Activated B cell treated with CpG ODN at 0.5 μM for 24 hours (primary cell): ENCODE results near the gene GCGR. TPM values are rescaled to one million over a fixed set of nuclear protein-coding genes. Genes with fewer than 3 reads are reported as not detected.

ENCODE experiments used
- ATAC-seq: fragments of 200-7000 bp; cut with Tn5 transposase; one replicate; pipeline ENCODE4 v1.10.0; 2021; ENCODE audit warnings: low read depth, mild to moderate bottlenecking, moderate library complexity
- CTCF ChIA-PET: fragments of 350-600 bp; sonication (Branson Sonifier 250); formaldehyde crosslinking; loops from one replicate; lab custom pipeline; 2021; ENCODE audit warnings: antibody characterized with exemption; lab: Charles Lee
- POLR2A ChIA-PET: fragments of 350-600 bp; sonication (Branson Sonifier 250); formaldehyde crosslinking; loops from one replicate; lab custom pipeline; 2021; ENCODE audit warnings: antibody characterized with exemption; lab: Charles Lee
- DNase-seq: peaks from one replicate; pipeline ENCODE4 v3.0.0; 2022
- H3K27ac Mint-ChIP-seq: one replicate; pipeline ENCODE4 v1.8.0; 2020; ENCODE audit warnings: mixed read lengths
- H3K27me3 Mint-ChIP-seq: one replicate; pipeline ENCODE4 v1.8.0; 2021; ENCODE audit warnings: mixed read lengths
- H3K36me3 Mint-ChIP-seq: one replicate; pipeline ENCODE4 v1.8.0; 2021; ENCODE audit warnings: low read depth, mixed read lengths
- H3K4me1 Mint-ChIP-seq: one replicate; pipeline ENCODE4 v1.8.0; 2021; ENCODE audit warnings: mixed read lengths
- H3K4me3 Mint-ChIP-seq: one replicate; pipeline ENCODE4 v1.8.0; 2020; ENCODE audit warnings: mild to moderate bottlenecking, mixed read lengths
- H3K9me3 Mint-ChIP-seq: one replicate; pipeline ENCODE4 v1.8.0; 2020; ENCODE audit warnings: mixed read lengths
- CTCF ChIP-seq: fragments of 200-600 bp; IDR thresholded peaks from one replicate; pipeline ENCODE4 v1.8.0; 2022; ENCODE audit warnings: antibody characterized with exemption, mild to moderate bottlenecking
- intact Hi-C: fragments of 100-400 bp; cut with micrococcal nuclease; formaldehyde crosslinking; loops from one replicate; pipeline ENCODE4 v1.15.1; 2024
- total RNA-seq: library from RNA; stranded (reverse); gene quantifications from 2 replicates; pipeline ENCODE4 v1.2.3, GENCODE V29; 2022

GCGR gene
- total RNA-seq, 1 donor from 2014 or later, result 0.20 TPM

- CTCF ChIA-PET, result no interaction called here
- POLR2A ChIA-PET, result interaction anchor here (0.6 to 3.9 kb wide), 19 partner anchors 10 to 1596 kb away, joined by 3 to 77 read pairs (median 5); partner anchors contain the start of genes ACTG1, ALYREF, ANAPC11 and ARHGDIA
- no peaks in the 10 kb centered on the region for H3K9me3 Mint-ChIP-seq
- peak overlapping the region; percentile 89 for H3K4me3 Mint-ChIP-seq
- H3K27me3 Mint-ChIP-seq, result no peaks in the 10 kb centered on the region
- intact Hi-C loops, result loop anchor here (1.0 to 10.0 kb wide), 14 partner anchors 10 to 346 kb away; partner anchors contain the start of genes ACTG1, ALYREF, ANAPC11 and ARHGDIA
- peak overlapping the region; percentile 94 for H3K27ac Mint-ChIP-seq
- peaks cover 30% of the 10 kb centered on the region for H3K4me1 Mint-ChIP-seq
- H3K36me3 Mint-ChIP-seq, result peaks cover 33% of the 10 kb centered on the region
- no peak for TF ChIP-seq CTCF
- DNase-seq (peak; percentile 100), ATAC-seq (peak; percentile 90)
Observed at GRCh38 chr17:81860756-81861568, 57.0 kb downstream of the GCGR start.

DNA sequence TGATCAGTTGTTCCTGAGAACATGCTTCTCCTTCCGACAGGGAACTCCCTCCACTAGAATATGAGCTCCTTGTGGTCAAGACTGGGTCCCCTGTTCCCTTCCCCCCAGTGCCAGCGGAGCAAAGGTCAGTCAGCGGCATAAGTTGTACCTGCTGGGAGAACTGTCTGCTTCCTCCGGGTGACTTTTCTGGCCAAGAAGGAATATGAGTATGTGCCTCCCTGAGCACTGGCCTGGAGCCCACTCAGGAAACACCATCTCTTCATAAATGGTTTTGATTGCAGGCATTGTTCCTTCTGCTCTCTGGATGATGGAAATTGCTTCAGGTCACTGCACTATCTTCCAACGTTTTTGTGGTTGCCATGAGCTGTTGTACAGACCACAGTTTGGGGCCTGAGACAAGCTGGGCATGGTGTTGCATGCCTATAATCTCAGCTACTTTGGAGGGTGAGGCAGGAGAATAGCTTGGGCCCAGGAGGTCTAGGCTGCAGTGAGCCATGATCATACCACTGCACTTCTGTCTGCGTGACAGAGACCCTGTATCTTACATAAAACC, 59.2 kb downstream of the GCGR start:
- no peaks in the 10 kb centered on the region for H3K27me3 Mint-ChIP-seq
- no peak for DNase-seq
- intact Hi-C loops, result loop anchor here (10.0 kb wide), 1 partner anchor 348 kb away; the partner anchor contains the start of gene ACTG1
- no peak overlapping the region for H3K27ac Mint-ChIP-seq
- peak overlapping the region; percentile 19 for H3K4me3 Mint-ChIP-seq
- ChIA-PET CTCF (no interaction called here), POLR2A (interaction anchor here (0.6 kb wide), 1 partner anchor 115 kb away, joined by 3 read pairs; no protein-coding TSS in a partner anchor)
- no peak for TF ChIP-seq CTCF
- peaks cover 38% of the 10 kb centered on the region for H3K4me1 Mint-ChIP-seq
- H3K9me3 Mint-ChIP-seq, result no peaks in the 10 kb centered on the region
- ATAC-seq, result no peak
- H3K36me3 Mint-ChIP-seq, result peaks cover 33% of the 10 kb centered on the region

Other genes with a start within 250 kb of the GCGR start
- 96.8 and 132 TPM in 2 replicates for gene NPLOC4, start 167.0 kb upstream of the GCGR start, total RNA-seq
- gene TSPAN10, start 167.0 kb upstream of the GCGR start, total RNA-seq, result 0.34 and 0.95 TPM in 2 replicates
- gene PDE6G, start 147.6 kb upstream of the GCGR start, total RNA-seq, result 0.42 and 1.2 TPM in 2 replicates
- 36.7 and 37.3 TPM in 2 replicates for gene OXLD1, start 137.5 kb upstream of the GCGR start, total RNA-seq
- 34.7 and 41.3 TPM in 2 replicates for gene CCDC137, start 137.4 kb upstream of the GCGR start, total RNA-seq
- gene ARL16, start 120.4 kb upstream of the GCGR start, total RNA-seq, result 30.7 and 33.3 TPM in 2 replicates
- gene HGS, start 120.1 kb upstream of the GCGR start, total RNA-seq, result 132 and 151 TPM in 2 replicates
- 68.8 and 69.8 TPM in 2 replicates for gene MRPL12, start 100.8 kb upstream of the GCGR start, total RNA-seq
- gene SLC25A10, start 91.9 kb upstream of the GCGR start, total RNA-seq, result 6.1 and 6.4 TPM in 2 replicates
- 75.0 and 90.4 TPM in 2 replicates for gene MCRIP1, start 29.1 kb downstream of the GCGR start, total RNA-seq
- gene PPP1R27, start 30.9 kb downstream of the GCGR start, total RNA-seq, result not detected in 2 replicates
- gene P4HB, start 56.4 kb downstream of the GCGR start, total RNA-seq, result 202 and 225 TPM in 2 replicates
- gene ARHGDIA, start 67.2 kb downstream of the GCGR start, total RNA-seq, result 396 and 464 TPM in 2 replicates
- 85.3 and 99.3 TPM in 2 replicates for gene ALYREF, start 87.4 kb downstream of the GCGR start, total RNA-seq
- gene ANAPC11, start 87.6 kb downstream of the GCGR start, total RNA-seq, result 64.2 and 83.8 TPM in 2 replicates
- gene NPB, start 98.1 kb downstream of the GCGR start, total RNA-seq, result 0.24 and 0.27 TPM in 2 replicates
- 40.3 and 44.1 TPM in 2 replicates for gene PCYT2, start 107.2 kb downstream of the GCGR start, total RNA-seq
- 57.6 and 66.4 TPM in 2 replicates for gene SIRT7, start 114.0 kb downstream of the GCGR start, total RNA-seq
- 27.9 and 30.7 TPM in 2 replicates for gene MAFG, start 123.6 kb downstream of the GCGR start, total RNA-seq
- gene PYCR1, start 133.2 kb downstream of the GCGR start, total RNA-seq, result 28.5 and 37.2 TPM in 2 replicates
- gene MYADML2, start 143.1 kb downstream of the GCGR start, total RNA-seq, result not detected in 2 replicates
- gene NOTUM, start 157.0 kb downstream of the GCGR start, total RNA-seq, result 0.22 TPM in 1 of 2 replicates, not detected in the other
- 40.0 and 50.0 TPM in 2 replicates for gene ASPSCR1, start 173.5 kb downstream of the GCGR start, total RNA-seq
- gene CENPX, start 218.7 kb downstream of the GCGR start, total RNA-seq, result 37.4 and 41.7 TPM in 2 replicates
- 10.6 and 10.8 TPM in 2 replicates for gene LRRC45, start 219.2 kb downstream of the GCGR start, total RNA-seq
- gene RAC3, start 227.5 kb downstream of the GCGR start, total RNA-seq, result 0.49 TPM in 1 of 2 replicates, not detected in the other
- 84.3 and 85.2 TPM in 2 replicates for gene DCXR, start 233.5 kb downstream of the GCGR start, total RNA-seq
- gene RFNG, start 247.7 kb downstream of the GCGR start, total RNA-seq, result 17.7 and 18.7 TPM in 2 replicates
- gene GPS1, start 247.7 kb downstream of the GCGR start, total RNA-seq, result 88.7 and 94.7 TPM in 2 replicates